Spleen (tissue), 11 donors: ENCODE data around the gene NANOGP8. TPM values are rescaled to one million over a fixed set of nuclear protein-coding genes. Genes with fewer than 3 reads are reported as not detected.

Experiments
- DNase-seq: peaks from one replicate; pipeline ENCODE4 v3.0.0-alpha.2; 2020
- H3K27ac ChIP-seq, 8 donors: fragments of 200-600 bp; sonication (generic) in 7 of 8; 1 replicate in 4 of 8; 2 replicates in 4 of 8; pipeline versions ENCODE4 v1.5.0 to v1.8.0; 2016 to 2021; ENCODE audit warnings: inconsistent platforms in 4 of 8, mild to moderate bottlenecking in 4 of 8, moderate library complexity in 1 of 8
- H3K27me3 ChIP-seq, 7 donors: fragments of 200-600 bp; sonication (generic) in 6 of 7; replicated peaks in 1 of 7; 1 replicate in 4 of 7; 2 replicates in 3 of 7; pipeline versions ENCODE4 v1.5.0 to v1.8.0; 2016 to 2021; ENCODE audit warnings: inconsistent platforms in 3 of 7, mild to moderate bottlenecking in 1 of 7
- H3K36me3 ChIP-seq, 6 donors: fragments of 200-600 bp; sonication (generic) in 5 of 6; 1 replicate in 4 of 6; 2 replicates in 2 of 6; pipeline versions ENCODE4 v1.5.0 to v1.8.0; 2016 to 2021; ENCODE audit warnings: inconsistent platforms in 2 of 6
- H3K4me1 ChIP-seq, 6 donors: fragments of 200-600 bp; sonication (generic) in 5 of 6; 1 replicate in 3 of 6; 2 replicates in 3 of 6; pipeline versions ENCODE4 v1.5.0 to v1.8.0; 2016 to 2021; ENCODE audit warnings: inconsistent platforms in 3 of 6
- H3K4me3 ChIP-seq, 8 donors: fragments of 200-600 bp; sonication (generic) in 7 of 8; 1 replicate in 4 of 8; 2 replicates in 4 of 8; pipeline versions ENCODE4 v1.5.0 to v1.8.0; 2016 to 2021; ENCODE audit warnings: inconsistent platforms in 4 of 8, mild to moderate bottlenecking in 4 of 8, moderate library complexity in 2 of 8
- H3K9me3 ChIP-seq, 8 donors: fragments of 200-600 bp; sonication (generic) in 7 of 8; 1 replicate in 4 of 8; 2 replicates in 4 of 8; pipeline versions ENCODE4 v1.5.0 to v1.8.0; 2016 to 2021; ENCODE audit warnings: inconsistent platforms in 4 of 8
- CTCF ChIP-seq, 11 experiments: fragments of 200-600 bp in 7 of 11; fragments of 450-650 bp in 4 of 11; sonication (generic) in 4 of 11; IDR thresholded peaks in 8 of 11; conservative IDR thresholded peaks in 3 of 11; 1 replicate in 7 of 11; 2 replicates in 4 of 11; pipeline versions ENCODE4 v1.4.0 to v1.8.0; 2016 to 2021; ENCODE audit warnings: antibody characterized with exemption in 11 of 11, inconsistent platforms in 4 of 11, mild to moderate bottlenecking in 1 of 11
- POLR2A ChIP-seq, 3 donors: fragments of 450-650 bp; IDR thresholded peaks; one replicate each; pipeline ENCODE4 v1.5.1; 2017; ENCODE audit warnings: antibody characterized with exemption in 3 of 3, mild to moderate bottlenecking in 1 of 3
- POLR2AphosphoS5 ChIP-seq, 3 donors: sonication (generic); formaldehyde crosslinking; IDR thresholded peaks; one replicate each; pipeline ENCODE4 v1.5.1; 2017; ENCODE audit warnings: antibody characterized with exemption in 3 of 3
- WGBS, 5 donors: extraction: QIAGEN DNeasy Blood & Tissue Kit in 3 of 5; methylation state at CpG; one replicate each; pipeline versions ENCODE4 v1.1.5 to v1.1.7; 2013 to 2018; 5-methylcytosine and 5-hydroxymethylcytosine counted together
- intact Hi-C: fragments of 100-400 bp; cut with DNase I; formaldehyde crosslinking; loops from one replicate; pipeline ENCODE4 v1.15.0; 2023; ENCODE audit warnings: low total_unique reads
- polyA plus RNA-seq, 3 donors: library from polyadenylated mRNA; stranded (reverse); fragments of 200-250 nt; gene quantifications; one replicate each; pipeline ENCODE4 v1.2.1, GENCODE V29; 2013
- total RNA-seq, 7 donors: library from RNA; depleted of rRNA in 3 of 7; stranded (reverse); fragments of >200 nt in 3 of 7; fragmentation: NEBNext Ultra II Directional in 4 of 7; extraction: Animal tissue kit (Norgen Biotek cat#: 25700) in 4 of 7; gene quantifications; one replicate each; pipeline versions ENCODE4 v1.1.0 to v1.2.1, GENCODE V29; 2016 to 2021
- donor health status: healthy with polysubstance abuse.
- donor health status: DM: no; HTN: no; CAD: no; lungs with moderate emphysema.
- donor health status: DM: no; HTN: no; CAD: no.
- donor health status: Bipolar disorder and iron deficiency.
- donor health status: healthy.
- donor health status: DM: no; HTN: no; CAD: no.
- donor health status: DM: yes; HTN: yes; CAD: no.

NANOGP8 gene
- total and polyA plus RNA-seq, 10 donors: 0.50 to 4.4 (median 1.1) TPM; not detected in 5

GRCh38 chr15:35102186-35102585, 17.1 kb upstream of the NANOGP8 start:
- Histone ChIP-seq H3K4me3 (no peak overlapping the region), H3K4me1 (no peaks in the 10 kb centered on the region), H3K27ac (no peak overlapping the region), H3K27me3 (no peaks in the 10 kb centered on the region), H3K36me3 (no peaks in the 10 kb centered on the region), H3K9me3 (no peaks in the 10 kb centered on the region)
- WGBS, 5 donors: 94 to 99% (median 96%) methylated on average over 3 of the region's 3 CpGs
- TF ChIP-seq POLR2A (IDR thresholded peaks at IDR 0.05): no peak
- TF ChIP-seq CTCF (IDR thresholded peaks at IDR 0.05 in 8 of 11, conservative IDR thresholded peaks at IDR 0.05 in 3 of 11): no peak
- TF ChIP-seq POLR2AphosphoS5 (IDR thresholded peaks at IDR 0.05): no peak
- intact Hi-C loops: no loop called here
- DNase-seq: no peak

- DNase-seq: no peak
- intact Hi-C loops: no loop called here
- no peak overlapping the region for H3K4me3 ChIP-seq
- no peaks in the 10 kb centered on the region for H3K4me1 ChIP-seq
- no peaks in the 10 kb centered on the region for H3K9me3 ChIP-seq
- H3K27me3 ChIP-seq: no peaks in the 10 kb centered on the region
- TF ChIP-seq CTCF (IDR thresholded peaks at IDR 0.05 in 8 of 11, conservative IDR thresholded peaks at IDR 0.05 in 3 of 11): no peak
- no peak for TF ChIP-seq POLR2A (IDR thresholded peaks at IDR 0.05)
- TF ChIP-seq POLR2AphosphoS5 (IDR thresholded peaks at IDR 0.05): no peak
- no peaks in the 10 kb centered on the region for H3K36me3 ChIP-seq
- no peak overlapping the region for H3K27ac ChIP-seq
Observed at GRCh38 chr15:35101335-35101734, 16.2 kb upstream of the NANOGP8 start.

GRCh38 chr15:35098737-35099136, 13.6 kb upstream of the NANOGP8 start:
- Histone ChIP-seq H3K27me3 (no peaks in the 10 kb centered on the region), H3K4me3 (no peak overlapping the region), H3K36me3 (no peaks in the 10 kb centered on the region), H3K4me1 (no peaks in the 10 kb centered on the region), H3K9me3 (no peaks in the 10 kb centered on the region), H3K27ac (no peak overlapping the region)
- intact Hi-C loops: no loop called here
- TF ChIP-seq CTCF (IDR thresholded peaks at IDR 0.05 in 8 of 11, conservative IDR thresholded peaks at IDR 0.05 in 3 of 11) (no peak), POLR2AphosphoS5 (IDR thresholded peaks at IDR 0.05) (no peak), POLR2A (IDR thresholded peaks at IDR 0.05) (no peak)
- no peak for DNase-seq

GRCh38 chr15:35095941-35096340, 10.8 kb upstream of the NANOGP8 start:
- WGBS, 5 donors: 83 to 91% (median 86%) methylated on average over 4 of the region's 4 CpGs
- Histone ChIP-seq H3K27ac (no peak overlapping the region), H3K4me3 (no peak overlapping the region), H3K4me1 (no peaks in the 10 kb centered on the region), H3K9me3 (no peaks in the 10 kb centered on the region), H3K27me3 (no peaks in the 10 kb centered on the region), H3K36me3 (no peaks in the 10 kb centered on the region)
- no peak for DNase-seq
- TF ChIP-seq POLR2A (IDR thresholded peaks at IDR 0.05) (no peak), CTCF (IDR thresholded peaks at IDR 0.05 in 8 of 11, conservative IDR thresholded peaks at IDR 0.05 in 3 of 11) (no peak), POLR2AphosphoS5 (IDR thresholded peaks at IDR 0.05) (no peak)
- intact Hi-C loops: no loop called here
